ENCODE data around the gene SPSB2. TPM values are rescaled to one million over a fixed set of nuclear protein-coding genes. Genes with fewer than 3 reads are reported as not detected.

The SPSB2 gene
- total RNA-seq, 2 donors from 2014 or later: 34.6 to 36.5 TPM

DNA sequence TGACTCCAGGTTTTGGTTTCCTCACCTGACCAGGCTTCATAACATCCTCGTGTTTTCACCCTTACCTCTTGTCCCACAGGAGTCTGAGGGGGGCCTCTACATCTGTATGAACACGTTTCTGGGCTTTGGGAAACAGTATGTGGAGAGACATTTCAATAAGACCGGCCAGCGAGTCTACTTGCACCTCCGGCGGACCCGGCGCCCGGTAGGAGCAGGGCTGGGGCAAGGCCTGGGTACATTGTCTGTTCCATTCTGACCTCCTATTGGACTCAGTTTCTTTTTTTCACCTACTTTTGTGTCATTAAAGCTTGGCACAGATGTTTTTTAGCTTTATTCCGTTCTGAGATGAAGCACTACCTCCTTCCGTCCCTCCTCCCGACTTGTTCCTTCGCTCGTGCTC lies 17.8 kb downstream of the SPSB2 start:
- Histone ChIP-seq H3K9ac (ENCODE audit: extremely low read depth, low read length, poor library complexity, severe bottlenecking) (no peak overlapping the region), H3K36me3 (ENCODE audit: control insufficient read depth, insufficient read depth, low read length) (peaks cover 51% of the 10 kb centered on the region), H3K4me1 (ENCODE audit: control insufficient read depth, insufficient read depth, low read length) (peaks cover 2% of the 10 kb centered on the region), H3K4me3 (ENCODE audit: low read length) (no peak overlapping the region), H3K9me3 (ENCODE audit: control insufficient read depth, low read length) (no peaks in the 10 kb centered on the region), H3K27ac (ENCODE audit: low read depth, low read length) (no peak overlapping the region), H3K27me3 (ENCODE audit: control insufficient read depth, insufficient read depth, low read length, poor library complexity, severe bottlenecking) (no peaks in the 10 kb centered on the region)
- Mint-ChIP-seq H3K27me3 (ENCODE audit: insufficient read depth) (no peaks in the 10 kb centered on the region), H3K4me1 (peaks cover 20% of the 10 kb centered on the region), H3K27ac (peak overlapping the region; percentile 26), H3K4me3 (no peak overlapping the region), H3K36me3 (ENCODE audit: low read depth) (peaks cover 55% of the 10 kb centered on the region), H3K9me3 (no peaks in the 10 kb centered on the region)
- 93 to 97% methylated on average over 11 to 14 of the region's 14 CpGs for WGBS, 2 experiments (ENCODE audit: insufficient coverage in 1 of 2, insufficient read length in 1 of 2)
- TF ChIP-seq, protein P1, sequence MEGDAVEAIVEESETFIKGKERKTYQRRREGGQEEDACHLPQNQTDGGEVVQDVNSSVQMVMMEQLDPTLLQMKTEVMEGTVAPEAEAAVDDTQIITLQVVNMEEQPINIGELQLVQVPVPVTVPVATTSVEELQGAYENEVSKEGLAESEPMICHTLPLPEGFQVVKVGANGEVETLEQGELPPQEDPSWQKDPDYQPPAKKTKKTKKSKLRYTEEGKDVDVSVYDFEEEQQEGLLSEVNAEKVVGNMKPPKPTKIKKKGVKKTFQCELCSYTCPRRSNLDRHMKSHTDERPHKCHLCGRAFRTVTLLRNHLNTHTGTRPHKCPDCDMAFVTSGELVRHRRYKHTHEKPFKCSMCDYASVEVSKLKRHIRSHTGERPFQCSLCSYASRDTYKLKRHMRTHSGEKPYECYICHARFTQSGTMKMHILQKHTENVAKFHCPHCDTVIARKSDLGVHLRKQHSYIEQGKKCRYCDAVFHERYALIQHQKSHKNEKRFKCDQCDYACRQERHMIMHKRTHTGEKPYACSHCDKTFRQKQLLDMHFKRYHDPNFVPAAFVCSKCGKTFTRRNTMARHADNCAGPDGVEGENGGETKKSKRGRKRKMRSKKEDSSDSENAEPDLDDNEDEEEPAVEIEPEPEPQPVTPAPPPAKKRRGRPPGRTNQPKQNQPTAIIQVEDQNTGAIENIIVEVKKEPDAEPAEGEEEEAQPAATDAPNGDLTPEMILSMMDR (conservative IDR thresholded peaks at IDR 0.05): no peak
- no peak for DNase-seq

DNA sequence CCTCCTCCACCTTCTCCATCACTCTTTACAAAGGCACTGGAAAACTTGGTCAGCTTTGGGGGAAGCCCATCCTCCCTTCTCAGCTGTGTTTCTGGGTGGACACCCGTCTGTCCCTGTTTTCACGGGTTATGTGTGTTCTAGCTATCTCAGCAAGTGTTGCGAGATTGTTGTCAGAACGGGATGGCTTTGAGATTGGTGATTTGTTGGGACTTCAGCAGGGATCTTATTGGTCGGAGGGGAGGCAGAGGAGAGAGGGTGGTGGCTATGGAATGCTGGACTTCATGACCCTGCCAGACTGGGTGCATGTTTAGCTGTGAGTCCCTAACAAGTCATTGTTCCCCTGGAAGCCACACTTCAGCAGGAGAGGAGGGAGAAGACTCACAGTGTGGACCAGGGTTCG lies 19.1 kb downstream of the SPSB2 start:
- Histone ChIP-seq H3K4me1 (ENCODE audit: control insufficient read depth, insufficient read depth, low read length) (peaks cover 2% of the 10 kb centered on the region), H3K27ac (ENCODE audit: low read depth, low read length) (no peak overlapping the region), H3K9ac (ENCODE audit: extremely low read depth, low read length, poor library complexity, severe bottlenecking) (no peak overlapping the region), H3K4me3 (ENCODE audit: low read length) (peak overlapping the region; percentile 92), H3K36me3 (ENCODE audit: control insufficient read depth, insufficient read depth, low read length) (peaks cover 54% of the 10 kb centered on the region), H3K9me3 (ENCODE audit: control insufficient read depth, low read length) (no peaks in the 10 kb centered on the region), H3K27me3 (ENCODE audit: control insufficient read depth, insufficient read depth, low read length, poor library complexity, severe bottlenecking) (no peaks in the 10 kb centered on the region)
- H3K27me3 Mint-ChIP-seq (ENCODE audit: insufficient read depth): no peaks in the 10 kb centered on the region
- WGBS, 2 experiments (ENCODE audit: insufficient coverage in 1 of 2, insufficient read length in 1 of 2): 81 to 89% methylated on average over 5 to 6 of the region's 6 CpGs
- H3K27ac Mint-ChIP-seq: peak overlapping the region; percentile 14
- H3K9me3 Mint-ChIP-seq: no peaks in the 10 kb centered on the region
- peaks cover 25% of the 10 kb centered on the region for H3K4me1 Mint-ChIP-seq
- peaks cover 51% of the 10 kb centered on the region for H3K36me3 Mint-ChIP-seq (ENCODE audit: low read depth)
- peak overlapping the region; percentile 88 for H3K4me3 Mint-ChIP-seq
- DNase-seq: no peak
- TF ChIP-seq, protein P1 (conservative IDR thresholded peaks at IDR 0.05): no peak

DNA sequence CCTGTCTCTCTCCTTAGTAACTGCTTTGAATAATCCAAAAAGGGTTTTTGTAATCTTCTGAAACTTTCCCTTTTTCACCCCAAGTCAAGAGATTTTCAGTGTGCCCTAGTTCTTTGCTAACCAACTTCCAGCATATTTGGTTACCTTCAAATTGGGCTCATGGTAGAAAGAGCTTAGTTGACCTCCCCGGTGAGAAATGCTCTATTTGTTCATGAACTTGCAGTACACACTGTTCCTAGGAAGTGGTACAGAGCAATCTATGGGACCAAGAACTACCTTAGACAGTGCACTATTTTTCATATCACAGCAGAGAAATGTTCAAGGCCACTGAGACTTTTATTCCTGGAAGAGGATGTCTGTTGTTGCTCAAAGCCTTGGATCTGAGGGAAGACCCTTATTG lies 19.5 kb downstream of the SPSB2 start:
- Histone ChIP-seq H3K27me3 (ENCODE audit: control insufficient read depth, insufficient read depth, low read length, poor library complexity, severe bottlenecking) (no peaks in the 10 kb centered on the region), H3K36me3 (ENCODE audit: control insufficient read depth, insufficient read depth, low read length) (peaks cover 54% of the 10 kb centered on the region), H3K4me3 (ENCODE audit: low read length) (peak overlapping the region; percentile 92), H3K27ac (ENCODE audit: low read depth, low read length) (no peak overlapping the region), H3K9ac (ENCODE audit: extremely low read depth, low read length, poor library complexity, severe bottlenecking) (peak overlapping the region; percentile 54), H3K4me1 (ENCODE audit: control insufficient read depth, insufficient read depth, low read length) (peaks cover 2% of the 10 kb centered on the region), H3K9me3 (ENCODE audit: control insufficient read depth, low read length) (no peaks in the 10 kb centered on the region)
- Mint-ChIP-seq H3K9me3 (no peaks in the 10 kb centered on the region), H3K4me3 (peak overlapping the region; percentile 88), H3K4me1 (peaks cover 25% of the 10 kb centered on the region), H3K27me3 (ENCODE audit: insufficient read depth) (no peaks in the 10 kb centered on the region), H3K27ac (peak overlapping the region; percentile 98), H3K36me3 (ENCODE audit: low read depth) (peaks cover 50% of the 10 kb centered on the region)
- no peak for DNase-seq
- TF ChIP-seq, protein P1 (conservative IDR thresholded peaks at IDR 0.05): no peak
- 100% methylated on average over 1 of the region's 1 CpG for WGBS, 2 experiments (ENCODE audit: insufficient coverage in 1 of 2, insufficient read length in 1 of 2)

Data from endodermal cell (in vitro differentiated cells).